H1 (cell line): ENCODE measurements around the gene WDFY1. TPM values are rescaled to one million over a fixed set of nuclear protein-coding genes. Genes with fewer than 3 reads are reported as not detected.

Experiments used
- CTCF ChIA-PET: fragments of 300-600 bp; sonication (Branson Sonifier 250); formaldehyde crosslinking; loops from one replicate; lab custom pipeline; 2021; ENCODE audit not compliant: partially characterized antibody; lab: Charles Lee
- POLR2A ChIA-PET: fragments of 300-600 bp; sonication (Branson Sonifier 250); formaldehyde crosslinking; loops from one replicate; lab custom pipeline; 2021; ENCODE audit warnings: inconsistent platforms; ENCODE audit not compliant: partially characterized antibody; lab: Charles Lee
- DNase-seq, 2 experiments: peaks; one replicate each; pipeline versions ENCODE4 v3.0.0 to v3.0.0-alpha.2; 2010 to 2022; ENCODE audit warnings: low spot score in 2 of 2, low read depth in 1 of 2, mixed read lengths in 1 of 2
- FAIRE-seq: peaks from 2 replicates; lab custom pipeline; 2011; peaks lifted over from hg19 to GRCh38; lab: Jason Lieb, UNC
- H2AFZ ChIP-seq: 2 replicates; pipeline ENCODE4 v1.8.1; 2012; ENCODE audit warnings: low read length, inconsistent platforms
- H2AK5ac ChIP-seq: 2 replicates; pipeline ENCODE4 v1.6.1; 2013; ENCODE audit warnings: low read depth, low read length
- H2BK120ac ChIP-seq: replicated peaks from 2 replicates; pipeline ENCODE3; 2013; ENCODE audit warnings: low read depth, low read length, inconsistent platforms
- H2BK12ac ChIP-seq: 2 replicates; pipeline ENCODE4 v1.6.1; 2013; ENCODE audit warnings: low read depth, low read length
- H2BK15ac ChIP-seq: 2 replicates; pipeline ENCODE4 v1.6.1; 2013; ENCODE audit warnings: low read length
- H2BK20ac ChIP-seq: 2 replicates; pipeline ENCODE4 v1.6.1; 2013; ENCODE audit warnings: low read length
- H2BK5ac ChIP-seq: 2 replicates; pipeline ENCODE4 v1.6.1; 2013; ENCODE audit warnings: low read depth, low read length
- H3K14ac ChIP-seq: 2 replicates; pipeline ENCODE4 v1.6.1; 2013; ENCODE audit warnings: inconsistent platforms; ENCODE audit not compliant: insufficient read length
- H3K18ac ChIP-seq: 2 replicates; pipeline ENCODE4 v1.6.1; 2013; ENCODE audit warnings: low read length; ENCODE audit errors: extremely low read depth
- H3K23ac ChIP-seq: 2 replicates; pipeline ENCODE4 v1.6.1; 2013; ENCODE audit warnings: inconsistent platforms; ENCODE audit not compliant: insufficient read length
- H3K23me2 ChIP-seq: 2 replicates; pipeline ENCODE4 v1.6.1; 2013; ENCODE audit warnings: low read depth, low read length
- H3K27ac ChIP-seq: 2 replicates; pipeline ENCODE4 v1.6.1; 2011; ENCODE audit warnings: low read depth, low read length, inconsistent platforms
- H3K27me3 ChIP-seq, 4 experiments: replicated peaks in 1 of 4; 1 replicate in 1 of 4; 2 replicates in 3 of 4; pipeline versions ENCODE4 v1.6.1 to v1.8.1; 2011 to 2013; ENCODE audit warnings: low read length in 3 of 4, mild to moderate bottlenecking in 3 of 4, inconsistent platforms in 2 of 4, mixed read lengths in 2 of 4, moderate library complexity in 1 of 4; ENCODE audit not compliant: control insufficient read depth in 3 of 4, insufficient read depth in 3 of 4; ENCODE audit errors: extremely low read depth in 1 of 4
- H3K36me3 ChIP-seq, 4 experiments: 2 replicates each; pipeline versions ENCODE4 v1.6.1 to v1.8.1; 2011 to 2013; ENCODE audit warnings: mild to moderate bottlenecking in 4 of 4, low read length in 3 of 4, moderate library complexity in 2 of 4, control low read depth in 1 of 4, inconsistent platforms in 1 of 4; ENCODE audit not compliant: insufficient read depth in 4 of 4, control insufficient read depth in 2 of 4
- H3K4ac ChIP-seq: replicated peaks from 2 replicates; pipeline ENCODE3; 2013; ENCODE audit warnings: low read length, low read depth, mixed read lengths, inconsistent platforms; ENCODE audit not compliant: insufficient read length
- H3K4me1 ChIP-seq, 4 experiments: replicated peaks in 1 of 4; 1 replicate in 1 of 4; 2 replicates in 3 of 4; pipeline versions ENCODE4 v1.6.1 to v1.8.1; 2011 to 2013; ENCODE audit warnings: low read length in 3 of 4, inconsistent platforms in 2 of 4, mixed read lengths in 1 of 4; ENCODE audit not compliant: insufficient read depth in 4 of 4, control insufficient read depth in 3 of 4
- H3K4me2 ChIP-seq, 2 experiments: 2 replicates each; pipeline versions ENCODE4 v1.6.1 to v1.8.1; 2011 to 2013; ENCODE audit warnings: low read depth in 2 of 2, low read length in 2 of 2, control low read depth in 1 of 2, inconsistent platforms in 1 of 2, mild to moderate bottlenecking in 1 of 2; ENCODE audit not compliant: insufficient read depth in 1 of 2
- H3K4me3 ChIP-seq, 4 experiments: fragments of 200-600, 300-600 bp in 1 of 4; sonication (generic), shearing (Covaris generic), sonication (Bioruptor Twin) in 1 of 4; 2 replicates each; pipeline versions ENCODE4 v1.5.1 to v1.8.1; 2011 to 2016; ENCODE audit warnings: low read length in 4 of 4, low read depth in 3 of 4, control low read depth in 2 of 4, inconsistent platforms in 2 of 4, mild to moderate bottlenecking in 2 of 4, mixed read lengths in 1 of 4, moderate library complexity in 1 of 4; ENCODE audit not compliant: insufficient read depth in 2 of 4; ENCODE audit errors: extremely low read depth in 1 of 4
- H3K56ac ChIP-seq: replicated peaks from 2 replicates; pipeline ENCODE3; 2013; ENCODE audit warnings: low read depth, mild to moderate bottlenecking, mixed read lengths, low read length, inconsistent platforms; ENCODE audit not compliant: insufficient read length
- H3K79me1 ChIP-seq: 2 replicates; pipeline ENCODE4 v1.6.1; 2013; ENCODE audit warnings: low read depth, low read length, control low read depth
- H3K79me2 ChIP-seq, 2 experiments: 2 replicates each; pipeline versions ENCODE4 v1.6.1 to v1.8.1; 2012 to 2013; ENCODE audit warnings: low read length in 2 of 2, mild to moderate bottlenecking in 2 of 2, inconsistent platforms in 1 of 2; ENCODE audit not compliant: insufficient read depth in 2 of 2, control insufficient read depth in 1 of 2
- H3K9ac ChIP-seq, 4 experiments: replicated peaks in 1 of 4; 1 replicate in 1 of 4; 2 replicates in 3 of 4; pipeline versions ENCODE4 v1.6.1 to v1.8.1; 2011 to 2013; ENCODE audit warnings: low read depth in 3 of 4, low read length in 3 of 4, control low read depth in 2 of 4, mild to moderate bottlenecking in 2 of 4, moderate library complexity in 2 of 4, inconsistent platforms in 1 of 4; ENCODE audit errors: extremely low read depth in 1 of 4
- H3K9me3 ChIP-seq, 2 experiments: 2 replicates each; pipeline versions ENCODE4 v1.6.1 to v1.8.1; 2012 to 2013; ENCODE audit warnings: mild to moderate bottlenecking in 2 of 2, moderate library complexity in 2 of 2, control low read depth in 1 of 2, inconsistent platforms in 1 of 2, low read depth in 1 of 2, low read length in 1 of 2, mixed read lengths in 1 of 2; ENCODE audit not compliant: insufficient read depth in 2 of 2
- H4K20me1 ChIP-seq, 2 experiments: replicated peaks in 1 of 2; 2 replicates each; pipeline versions ENCODE3 to v1.8.1; 2011 to 2013; ENCODE audit warnings: inconsistent platforms in 2 of 2, low read length in 2 of 2, mild to moderate bottlenecking in 1 of 2; ENCODE audit not compliant: insufficient read depth in 2 of 2, control insufficient read depth in 1 of 2
- H4K5ac ChIP-seq: 2 replicates; pipeline ENCODE4 v1.6.1; 2013; ENCODE audit warnings: low read length, low read depth, mixed read lengths, inconsistent platforms; ENCODE audit not compliant: insufficient read length
- H4K8ac ChIP-seq: 2 replicates; pipeline ENCODE4 v1.8.0; 2013; ENCODE audit warnings: mild to moderate bottlenecking, moderate library complexity, low read length, inconsistent platforms; ENCODE audit not compliant: insufficient read depth; ENCODE audit errors: extremely low read depth
- H4K91ac ChIP-seq: replicated peaks from 2 replicates; pipeline ENCODE3; 2013; ENCODE audit warnings: low read length, mixed read lengths, inconsistent platforms; ENCODE audit not compliant: insufficient read length
- ASH2L ChIP-seq: fragments of 200-600, 300-600 bp; sonication (generic); IDR thresholded peaks from one replicate; pipeline ENCODE4 v1.7.1; 2017; ENCODE audit warnings: low read length
- ATF3 ChIP-seq: IDR thresholded peaks from 2 replicates; pipeline ENCODE4 v1.6.1; 2011; ENCODE audit warnings: low read depth, mild to moderate bottlenecking, low read length; ENCODE audit not compliant: insufficient read depth
- CTBP2 ChIP-seq: IDR thresholded peaks from 2 replicates; pipeline ENCODE4 v1.7.0; 2011; ENCODE audit warnings: borderline replicate concordance, mild to moderate bottlenecking, moderate library complexity, mixed read lengths, low read length; ENCODE audit not compliant: insufficient read depth, insufficient read length
- KDM1A ChIP-seq: fragments of 200-600, 300-600 bp; sonication (generic); IDR thresholded peaks from 2 replicates; pipeline ENCODE4 v1.7.1; 2016; ENCODE audit warnings: mild to moderate bottlenecking, low read length, borderline replicate concordance
- MAX ChIP-seq: IDR thresholded peaks from 2 replicates; pipeline ENCODE4 v1.6.1; 2012; ENCODE audit warnings: inconsistent platforms
- POU5F1 ChIP-seq: IDR thresholded peaks from 2 replicates; pipeline ENCODE4 v1.6.1; 2011; ENCODE audit warnings: low read depth, mild to moderate bottlenecking, low read length, moderate library complexity
- RAD21 ChIP-seq, 2 experiments: IDR thresholded peaks in 1 of 2; conservative IDR thresholded peaks in 1 of 2; 2 replicates each; pipeline ENCODE4 v1.6.1; 2011; ENCODE audit warnings: low read depth in 2 of 2, low read length in 2 of 2, improper control_type of control experiment in 1 of 2, inconsistent platforms in 1 of 2, mild to moderate bottlenecking in 1 of 2, moderate library complexity in 1 of 2
- SIRT6 ChIP-seq: IDR thresholded peaks from one replicate; pipeline ENCODE4 v1.7.1; 2012; ENCODE audit warnings: low read length, inconsistent platforms
- SP2 ChIP-seq: IDR thresholded peaks from 2 replicates; pipeline ENCODE4 v1.6.1; 2012; ENCODE audit warnings: mild to moderate bottlenecking, low read length, inconsistent platforms
- TCF12 ChIP-seq: IDR thresholded peaks from 2 replicates; pipeline ENCODE4 v1.6.1; 2011; ENCODE audit warnings: low read depth, mild to moderate bottlenecking, low read length
- WGBS, 2 experiments: shearing (Covaris generic) in 1 of 2; methylation state at CpG; one replicate each; pipeline versions ENCODE4 v1.1.6 to v1.1.7; 2013 to 2015; ENCODE audit warnings: low lambda C conversion rate in 2 of 2, mixed read lengths in 2 of 2, inconsistent platforms in 1 of 2, low coverage in 1 of 2, missing lambda C conversion rate in 1 of 2; ENCODE audit not compliant: insufficient replicate concordance in 2 of 2, insufficient coverage in 1 of 2, insufficient read length in 1 of 2; ENCODE audit errors: extremely low coverage in 1 of 2, missing lambda C conversion rate in 1 of 2; 5-methylcytosine and 5-hydroxymethylcytosine counted together
- polyA plus RNA-seq, 7 experiments: library from polyadenylated mRNA; depleted of rRNA in 3 of 7; stranded (reverse) in 5 of 7; unstranded in 2 of 7; fragments of >200 nt in 5 of 7; fragments of 200-250 nt in 2 of 7; gene quantifications; 1 replicate in 5 of 7; 2 replicates in 1 of 7; 4 replicates in 1 of 7; pipeline versions ENCODE4 v1.2.1 to v1.2.3, GENCODE V29; 2011 to 2013; ENCODE audit warnings: missing spikeins in 2 of 7, mixed read lengths in 2 of 7
- total RNA-seq: library from RNA; stranded (reverse); fragmentation: NEBNext Ultra II Directional; extraction: Animal tissue kit (Norgen Biotek cat#: 25700); gene quantifications from 2 replicates; pipeline ENCODE4 v1.2.1, GENCODE V29; 2021

The WDFY1 gene
- total and polyA plus RNA-seq, 2 of the 8 experiments (the other 6 are each of a cell fraction or from before 2014, with no cell fraction given) = 68.4 to 94.7 TPM

- Histone ChIP-seq H4K91ac (no peak overlapping the region), H3K23me2 (no peaks in the 10 kb centered on the region), H3K27me3 (no peaks in the 10 kb centered on the region), H3K56ac (no peak overlapping the region), H2BK15ac (no peak overlapping the region), H3K79me2 (peaks cover 12 to 94% of the 10 kb centered on the region in 2 experiments), H4K5ac (no peak overlapping the region), H3K23ac (no peak overlapping the region), H3K18ac (no peak overlapping the region), H3K36me3 (no peaks in the 10 kb centered on the region; a peak in 1 of 8 replicates), H3K14ac (no peak overlapping the region), H4K8ac (no peak overlapping the region), H4K20me1 (peaks cover 2 to 4% of the 10 kb centered on the region in 2 experiments), H3K4me1 (peaks cover 8 to 34% (median 30%) of the 10 kb centered on the region in 4 experiments), H3K9me3 (no peaks in the 10 kb centered on the region), H2BK120ac (no peak overlapping the region), H2AK5ac (no peak overlapping the region), H2AFZ (no peak overlapping the region), H3K4ac (no peak overlapping the region), H2BK12ac (no peak overlapping the region), H3K4me2 (peak overlapping the region; percentile 48 to 58), H3K4me3 (peak overlapping the region in 1 of 4 experiments; percentile 38; a peak in 2 of 8 replicates), H3K79me1 (no peaks in the 10 kb centered on the region; the same call in 1 of the 2 replicates), H3K9ac (no peak overlapping the region), H3K27ac (no peak overlapping the region), H2BK5ac (peak overlapping the region; percentile 3; the same call in 1 of the 2 replicates), H2BK20ac (no peak overlapping the region; the same call in 1 of the 2 replicates)
- ChIA-PET POLR2A (interaction anchor here (0.9 to 2.6 kb wide), 4 partner anchors 8 to 22 kb away, joined by 3 to 11 read pairs (median 3); partner anchors contain the start of genes MRPL44 and WDFY1), CTCF (interaction anchor here (1.3 kb wide), 1 partner anchor 29 kb away, joined by 3 read pairs; no protein-coding TSS in a partner anchor)
- DNase-seq = peak in 1 of 2 experiments; percentile 57
- FAIRE-seq = no peak
- 0% methylated on average over 1 of the region's 1 CpG; no CpG with 5 or more reads in 1 of the 2 experiments for WGBS, 2 experiments
- TF ChIP-seq KDM1A (no peak), CTBP2 (no peak), SIRT6 (no peak), POU5F1 (peak; percentile 73), TCF12 (no peak), MAX (no peak), ASH2L (no peak), SP2 (no peak), RAD21 (IDR thresholded peaks at IDR 0.05 in 1 of 2, conservative IDR thresholded peaks at IDR 0.05 in 1 of 2; ENCODE audit: low read depth in 2 of 2, low read length in 2 of 2) (no peak), ATF3 (no peak)
Measured at GRCh38 chr2:223937535-223937934, 7.6 kb downstream of the WDFY1 start.
